Fibroblast of lung (primary cell): ENCODE data around the gene KCTD13. TPM values are rescaled to one million over a fixed set of nuclear protein-coding genes. Genes with fewer than 3 reads are reported as not detected.
A peak's percentile ranks its signal among the peaks of the same experiment; 100 is the strongest.

Experiments
- DNase-seq, 2 donors: peaks; one replicate each; pipeline versions ENCODE4 v3.0.0 to v3.0.0-alpha.2; 2010; ENCODE audit warnings: low read depth in 2 of 2
- H2AFZ ChIP-seq: 2 replicates; pipeline ENCODE4 v1.5.1; 2012; ENCODE audit warnings: low read length, control low read depth, inconsistent platforms
- H3K27ac ChIP-seq: 2 replicates; pipeline ENCODE4 v1.5.1; 2011; ENCODE audit warnings: low read length, control low read depth; ENCODE audit not compliant: insufficient read depth
- H3K27me3 ChIP-seq: 2 replicates; pipeline ENCODE4 v1.5.1; 2011; ENCODE audit warnings: mild to moderate bottlenecking, low read length; ENCODE audit not compliant: control insufficient read depth, insufficient read depth
- H3K36me3 ChIP-seq: 2 replicates; pipeline ENCODE4 v1.5.1; 2011; ENCODE audit warnings: low read length; ENCODE audit not compliant: control insufficient read depth, insufficient read depth
- H3K4me1 ChIP-seq: 2 replicates; pipeline ENCODE4 v1.5.1; 2011; ENCODE audit warnings: low read length; ENCODE audit not compliant: control insufficient read depth, insufficient read depth; ENCODE audit errors: extremely low read depth
- H3K4me2 ChIP-seq: 2 replicates; pipeline ENCODE4 v1.5.1; 2011; ENCODE audit warnings: low read length, control low read depth; ENCODE audit not compliant: insufficient read depth; ENCODE audit errors: extremely low read depth
- H3K4me3 ChIP-seq, 4 experiments: fragments of 200-600 bp in 1 of 4; sonication (generic) in 1 of 4; replicated peaks in 1 of 4; 2 replicates each; pipeline ENCODE4 v1.5.1; 2011 to 2016; ENCODE audit warnings: low read length in 4 of 4, low read depth in 3 of 4, mild to moderate bottlenecking in 3 of 4, control low read depth in 2 of 4, inconsistent platforms in 1 of 4, mixed read lengths in 1 of 4; ENCODE audit not compliant: insufficient read depth in 1 of 4; ENCODE audit errors: control extremely low read depth in 1 of 4
- H3K79me2 ChIP-seq: 2 replicates; pipeline ENCODE4 v1.5.1; 2012; ENCODE audit warnings: mild to moderate bottlenecking, low read length, inconsistent platforms; ENCODE audit not compliant: control insufficient read depth, insufficient read depth
- H3K9ac ChIP-seq: 2 replicates; pipeline ENCODE4 v1.5.1; 2011; ENCODE audit warnings: mild to moderate bottlenecking, low read length, control low read depth; ENCODE audit not compliant: insufficient read depth
- H3K9me3 ChIP-seq: 2 replicates; pipeline ENCODE4 v1.5.1; 2012; ENCODE audit warnings: low read depth, low read length; ENCODE audit not compliant: control insufficient read depth, insufficient read depth
- H4K20me1 ChIP-seq: 2 replicates; pipeline ENCODE4 v1.5.1; 2011; ENCODE audit warnings: low read length; ENCODE audit not compliant: control insufficient read depth, insufficient read depth; ENCODE audit errors: extremely low read depth
- EZH2 ChIP-seq: IDR thresholded peaks from 2 replicates; pipeline ENCODE4 v1.5.1; 2012; ENCODE audit warnings: low read length, control low read depth, mild to moderate bottlenecking; ENCODE audit errors: missing control alignments
- polyA plus RNA-seq, 2 donors: library from polyadenylated mRNA; depleted of rRNA in 1 of 2; stranded (reverse) in 1 of 2; unstranded in 1 of 2; fragments of >200 nt; gene quantifications; 2 replicates each; pipeline ENCODE4 v1.2.1, GENCODE V29; 2011 to 2012; ENCODE audit warnings: missing spikeins in 1 of 2
- total RNA-seq: library from RNA; depleted of rRNA; stranded (reverse); fragments of >200 nt; gene quantifications from 2 replicates; pipeline ENCODE4 v1.2.1, GENCODE V29; 2014
- TF ChIP-seq, protein P1 (sequence below), 2 donors: IDR thresholded peaks in 1 of 2; conservative IDR thresholded peaks in 1 of 2; 1 replicate in 1 of 2; 2 replicates in 1 of 2; pipeline ENCODE4 v1.5.1; 2011 to 2012; ENCODE audit warnings: low read length in 2 of 2, control low read depth in 1 of 2, inconsistent platforms in 1 of 2, low read depth in 1 of 2, mild to moderate bottlenecking in 1 of 2

Gene KCTD13
- total and polyA plus RNA-seq, 2 donors (not counting 1 experiment from before 2014, with no cell fraction given): 5.9 to 6.3 TPM

GRCh38 chr16:29876594-29877249, 49.3 kb downstream of the KCTD13 start:
- H3K27me3 ChIP-seq: peaks cover 13% of the 10 kb centered on the region
- no peak overlapping the region for H3K9ac ChIP-seq
- H3K9me3 ChIP-seq: no peaks in the 10 kb centered on the region
- H3K4me1 ChIP-seq: no peaks in the 10 kb centered on the region
- no peaks in the 10 kb centered on the region for H3K36me3 ChIP-seq
- H2AFZ ChIP-seq: no peak overlapping the region
- peak overlapping the region in 1 of 4 experiments; percentile 30 for H3K4me3 ChIP-seq
- no peak for DNase-seq
- H3K4me2 ChIP-seq: peak overlapping the region; percentile 64
- no peaks in the 10 kb centered on the region for H3K79me2 ChIP-seq
- no peaks in the 10 kb centered on the region for H4K20me1 ChIP-seq
- TF ChIP-seq EZH2: peak; percentile 76
- TF ChIP-seq, protein P1, sequence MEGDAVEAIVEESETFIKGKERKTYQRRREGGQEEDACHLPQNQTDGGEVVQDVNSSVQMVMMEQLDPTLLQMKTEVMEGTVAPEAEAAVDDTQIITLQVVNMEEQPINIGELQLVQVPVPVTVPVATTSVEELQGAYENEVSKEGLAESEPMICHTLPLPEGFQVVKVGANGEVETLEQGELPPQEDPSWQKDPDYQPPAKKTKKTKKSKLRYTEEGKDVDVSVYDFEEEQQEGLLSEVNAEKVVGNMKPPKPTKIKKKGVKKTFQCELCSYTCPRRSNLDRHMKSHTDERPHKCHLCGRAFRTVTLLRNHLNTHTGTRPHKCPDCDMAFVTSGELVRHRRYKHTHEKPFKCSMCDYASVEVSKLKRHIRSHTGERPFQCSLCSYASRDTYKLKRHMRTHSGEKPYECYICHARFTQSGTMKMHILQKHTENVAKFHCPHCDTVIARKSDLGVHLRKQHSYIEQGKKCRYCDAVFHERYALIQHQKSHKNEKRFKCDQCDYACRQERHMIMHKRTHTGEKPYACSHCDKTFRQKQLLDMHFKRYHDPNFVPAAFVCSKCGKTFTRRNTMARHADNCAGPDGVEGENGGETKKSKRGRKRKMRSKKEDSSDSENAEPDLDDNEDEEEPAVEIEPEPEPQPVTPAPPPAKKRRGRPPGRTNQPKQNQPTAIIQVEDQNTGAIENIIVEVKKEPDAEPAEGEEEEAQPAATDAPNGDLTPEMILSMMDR (conservative IDR thresholded peaks at IDR 0.05 in 1 of 2, IDR thresholded peaks at IDR 0.05 in 1 of 2; ENCODE audit: low read depth in 1 of 2, low read length in 2 of 2): no peak
- H3K27ac ChIP-seq: no peak overlapping the region

GRCh38 chr16:29876217-29876593, 49.8 kb downstream of the KCTD13 start:
- no peaks in the 10 kb centered on the region for H3K9me3 ChIP-seq
- peaks cover 13% of the 10 kb centered on the region for H3K27me3 ChIP-seq
- TF ChIP-seq EZH2: peak; percentile 37
- TF ChIP-seq, protein P1 (conservative IDR thresholded peaks at IDR 0.05 in 1 of 2, IDR thresholded peaks at IDR 0.05 in 1 of 2; ENCODE audit: low read depth in 1 of 2, low read length in 2 of 2): no peak
- no peaks in the 10 kb centered on the region for H3K36me3 ChIP-seq
- no peak overlapping the region for H2AFZ ChIP-seq
- DNase-seq: no peak
- H3K27ac ChIP-seq: no peak overlapping the region
- H3K79me2 ChIP-seq: no peaks in the 10 kb centered on the region
- H3K9ac ChIP-seq: no peak overlapping the region
- H3K4me1 ChIP-seq: no peaks in the 10 kb centered on the region
- H3K4me2 ChIP-seq: peak overlapping the region; percentile 44
- H4K20me1 ChIP-seq: no peaks in the 10 kb centered on the region
- H3K4me3 ChIP-seq: peak overlapping the region in 1 of 4 experiments; percentile 25

- Histone ChIP-seq H3K9me3 (no peaks in the 10 kb centered on the region), H3K4me1 (no peaks in the 10 kb centered on the region), H3K79me2 (no peaks in the 10 kb centered on the region), H2AFZ (no peak overlapping the region), H3K4me3 (no peak overlapping the region), H4K20me1 (no peaks in the 10 kb centered on the region), H3K9ac (no peak overlapping the region), H3K36me3 (no peaks in the 10 kb centered on the region), H3K4me2 (no peak overlapping the region), H3K27ac (no peak overlapping the region), H3K27me3 (peaks cover 13% of the 10 kb centered on the region)
- TF ChIP-seq, protein P1 (conservative IDR thresholded peaks at IDR 0.05 in 1 of 2, IDR thresholded peaks at IDR 0.05 in 1 of 2; ENCODE audit: low read depth in 1 of 2, low read length in 2 of 2): no peak
- TF ChIP-seq EZH2: no peak
- DNase-seq: no peak
Observed at GRCh38 chr16:29875206-29875605, 50.8 kb downstream of the KCTD13 start.
